Activated effector memory CD4-positive, alpha-beta T cell treated with anti-CD3 and anti-CD28 coated beads, Interleukin-2, amount 50 U/mL, for 16 hours (primary cell): Measurements from ENCODE around the gene TFE3.
A peak's percentile ranks its signal among the peaks of the same experiment; 100 is the strongest.

Experiments used
- DNase-seq: peaks from one replicate; pipeline ENCODE4 v3.0.0-alpha.2; 2020

TFE3 gene

GRCh38 chrX:49059681-49060085 is 16.5 kb upstream of the TFE3 start:
- DNase-seq = no peak

- no peak for DNase-seq
Observed at GRCh38 chrX:49059201-49059600, 16.0 kb upstream of the TFE3 start.

- no peak for DNase-seq
Observed at GRCh38 chrX:49058794-49059193, 15.6 kb upstream of the TFE3 start, which contains the start of gene CCDC120. CCDC120 (plus strand) TSS chrX:49058999; CDS start chrX:49062042, 3,043 bp downstream.

- DNase-seq = no peak
Observed at GRCh38 chrX:49054073-49054762, 11.1 kb upstream of the TFE3 start.

- peak; percentile 84 for DNase-seq
Observed at GRCh38 chrX:49053223-49054072, 10.3 kb upstream of the TFE3 start.

- DNase-seq = no peak
Observed at GRCh38 chrX:49043987-49044281, 777 bp upstream of the TFE3 start.

- DNase-seq = no peak
Observed at GRCh38 chrX:49042581-49043219, 457 bp downstream of the TFE3 start.

GRCh38 chrX:49041744-49042580 is 1.2 kb downstream of the TFE3 start:
- DNase-seq = no peak

GRCh38 chrX:49040376-49040955 is 2.7 kb downstream of the TFE3 start:
- DNase-seq = no peak

GRCh38 chrX:49039598-49040375 is 3.4 kb downstream of the TFE3 start:
- peak; percentile 81 for DNase-seq

GRCh38 chrX:49037883-49038475 is 5.2 kb downstream of the TFE3 start:
- DNase-seq = no peak

GRCh38 chrX:49030283-49030682 is 12.9 kb downstream of the TFE3 start:
- DNase-seq = no peak

GRCh38 chrX:49029876-49030275 is 13.3 kb downstream of the TFE3 start:
- DNase-seq = no peak

GRCh38 chrX:49019599-49020249 is 23.4 kb downstream of the TFE3 start:
- no peak for DNase-seq

- DNase-seq = no peak
Observed at GRCh38 chrX:49019050-49019449, 24.1 kb downstream of the TFE3 start.

GRCh38 chrX:49003696-49004095 is 39.5 kb downstream of the TFE3 start:
- no peak for DNase-seq

- DNase-seq = peak; percentile 90
Observed at GRCh38 chrX:49002091-49002935, 40.8 kb downstream of the TFE3 start, which contains the start of gene GRIPAP1. GRIPAP1 (minus strand) TSS chrX:49002264; CDS start chrX:49002229, 35 bp downstream.

GRCh38 chrX:49001521-49002090 is 41.6 kb downstream of the TFE3 start:
- DNase-seq = peak; percentile 82

GRCh38 chrX:49000636-49001035 is 42.5 kb downstream of the TFE3 start:
- no peak for DNase-seq
